Stomach (tissue), 19 donors: ENCODE data around the gene GPT2. TPM values are rescaled to one million over a fixed set of nuclear protein-coding genes. Genes with fewer than 3 reads are reported as not detected.
A peak's percentile ranks its signal among the peaks of the same experiment; 100 is the strongest.

Source experiments
- DNase-seq, 2 donors: peaks; one replicate each; pipeline versions ENCODE4 v3.0.0 to v3.0.0-alpha.2; 2013 to 2019
- H3K27ac ChIP-seq, 5 donors: fragments of 200-600 bp in 4 of 5; sonication (generic) in 4 of 5; one replicate each; pipeline ENCODE4 v1.5.1; 2013 to 2019; ENCODE audit warnings: mild to moderate bottlenecking in 1 of 5, moderate library complexity in 1 of 5
- H3K27me3 ChIP-seq, 3 donors: fragments of 200-600 bp; sonication (generic); one replicate each; pipeline ENCODE4 v1.5.1; 2017 to 2019; ENCODE audit warnings: mixed run types in 1 of 3
- H3K36me3 ChIP-seq, 4 donors: fragments of 200-600 bp; sonication (generic); 1 replicate in 3 of 4; 2 replicates in 1 of 4; pipeline ENCODE4 v1.5.1; 2016 to 2019
- H3K4me1 ChIP-seq, 4 donors: fragments of 200-600 bp; sonication (generic); one replicate each; pipeline ENCODE4 v1.5.1; 2016 to 2019
- H3K4me3 ChIP-seq, 4 donors: fragments of 200-600 bp; sonication (generic) in 3 of 4; one replicate each; pipeline ENCODE4 v1.5.1; 2016 to 2019; ENCODE audit warnings: mild to moderate bottlenecking in 1 of 4
- H3K9me3 ChIP-seq, 4 donors: fragments of 200-600 bp; sonication (generic); one replicate each; pipeline ENCODE4 v1.5.1; 2016 to 2019
- CTCF ChIP-seq, 7 experiments: fragments of 450-650 bp in 4 of 7; fragments of 200-600 bp in 3 of 7; sonication (generic) in 3 of 7; IDR thresholded peaks; one replicate each; pipeline ENCODE4 v1.5.1; 2016 to 2019; ENCODE audit warnings: antibody characterized with exemption in 7 of 7, control low read depth in 2 of 7, mild to moderate bottlenecking in 1 of 7
- EP300 ChIP-seq: sonication (generic); formaldehyde crosslinking; IDR thresholded peaks from one replicate; pipeline ENCODE4 v1.6.1; 2017; ENCODE audit warnings: antibody characterized with exemption
- POLR2A ChIP-seq, 4 donors: fragments of 450-650 bp; IDR thresholded peaks; one replicate each; pipeline ENCODE4 v1.6.1; 2016; ENCODE audit warnings: antibody characterized with exemption in 4 of 4, control low read depth in 2 of 4, mild to moderate bottlenecking in 1 of 4, moderate library complexity in 1 of 4
- POLR2AphosphoS5 ChIP-seq, 3 donors: sonication (generic); formaldehyde crosslinking; IDR thresholded peaks; one replicate each; pipeline ENCODE4 v1.6.1; 2016; ENCODE audit warnings: antibody characterized with exemption in 3 of 3
- WGBS, 5 donors: extraction: QIAGEN DNeasy Blood & Tissue Kit in 3 of 5; methylation state at CpG; one replicate each; pipeline versions ENCODE4 v1.1.5 to v1.1.7; 2013 to 2018; 5-methylcytosine and 5-hydroxymethylcytosine counted together
- intact Hi-C: fragments of 100-400 bp; cut with DNase I; formaldehyde crosslinking; loops from one replicate; pipeline ENCODE4 v1.15.1; 2023; ENCODE audit warnings: low total_unique reads
- long read RNA-seq, 10 donors: transcript quantifications; one replicate each; lab custom pipeline, GENCODE V29; 2026
- polyA plus RNA-seq, 3 donors: library from polyadenylated mRNA; stranded (reverse); fragments of 200-250 nt; gene quantifications; one replicate each; pipeline ENCODE4 v1.2.3, GENCODE V29; 2013
- total RNA-seq, 5 donors: library from RNA; depleted of rRNA; stranded (reverse); fragments of >200 nt; gene quantifications; one replicate each; pipeline versions ENCODE4 v1.1.0 to v1.2.3, GENCODE V29; 2014 to 2016
- donor health status: healthy with polysubstance abuse.
- donor health status: Bipolar disorder and iron deficiency.
- donor health status: healthy.

The GPT2 gene
- 100 to 1,000 TPM in 1 of 5 donors, 10 to 100 TPM in 4; 29.2 to 167 (median 50.2) TPM for total RNA-seq
- polyA plus RNA-seq = 10 to 100 TPM; 63.3 to 75.3 (median 69.7) TPM
- long read RNA-seq, donor 1, partial matches to known transcripts = 0 of 1 reads
- long read RNA-seq, donor 1, other reads (novel, unspliced or antisense) = 0 of 1 reads
- long read RNA-seq, donor 2 = 0 reads
- long read RNA-seq, donor 3, transcript GPT2-201 (12 exons, 3,984 nt) = major isoform, 7 of 13 reads
- long read RNA-seq, donor 3, partial matches to known transcripts = 0 of 13 reads
- long read RNA-seq, donor 3, other reads (novel, unspliced or antisense) = 0 of 13 reads
- long read RNA-seq, donor 4 = 0 reads
- long read RNA-seq, donor 5, transcript GPT2-201 (12 exons, 3,984 nt) = major isoform, 5 of 6 reads
- long read RNA-seq, donor 5, partial matches to known transcripts = 0 of 6 reads
- long read RNA-seq, donor 5, other reads (novel, unspliced or antisense) = 0 of 6 reads
- long read RNA-seq, donor 6, transcript GPT2-201 (12 exons, 3,984 nt) = major isoform, 21 of 26 reads
- long read RNA-seq, donor 6, partial matches to known transcripts = 0 of 26 reads
- long read RNA-seq, donor 6, other reads (novel, unspliced or antisense) = 0 of 26 reads
- long read RNA-seq, donor 7 = 0 reads
- long read RNA-seq, donor 8, transcript GPT2-201 (12 exons, 3,984 nt) = major isoform, 5 of 15 reads
- long read RNA-seq, donor 8, partial matches to known transcripts = 7 of 15 reads
- long read RNA-seq, donor 8, other reads (novel, unspliced or antisense) = 0 of 15 reads
- long read RNA-seq, donor 9, partial matches to known transcripts = 0 of 3 reads
- long read RNA-seq, donor 9, other reads (novel, unspliced or antisense) = 0 of 3 reads
- long read RNA-seq, donor 10, partial matches to known transcripts = 0 of 4 reads
- long read RNA-seq, donor 10, other reads (novel, unspliced or antisense) = 0 of 4 reads

GRCh38 chr16:46883690-46884512 lies at the start of gene GPT2:
Gene GPT2, plus strand, starts transcription at chr16:46884362. Its CDS starts 354 bp downstream, at chr16:46884716.
- DNase-seq = peak; percentile 98 to 100
- H3K4me1 ChIP-seq = peaks cover 35 to 58% (median 49%) of the 10 kb centered on the region in 4 donors
- no peaks in the 10 kb centered on the region for H3K27me3 ChIP-seq
- peak within 1 kb of the TSS; percentile 74 to 98 (median 87) for H3K4me3 ChIP-seq
- intact Hi-C loops = no loop called here
- TF ChIP-seq POLR2AphosphoS5 (IDR thresholded peaks at IDR 0.05) (peak; percentile 3 to 93 (median 83)), POLR2A (IDR thresholded peaks at IDR 0.05) (peak in 1 of 4 donors; percentile 58), CTCF (IDR thresholded peaks at IDR 0.05) (peak in 2 of 7 experiments; percentile 10 to 36), EP300 (no peak)
- H3K27ac ChIP-seq = peak within 1 kb of the TSS; percentile 82 to 96 (median 87)
- 0 to 1% (median 1%) methylated on average over 14 to 75 of the region's 75 CpGs for WGBS, 5 donors
- H3K9me3 ChIP-seq = no peaks in the 10 kb centered on the region
- H3K36me3 ChIP-seq = no peaks in the 10 kb centered on the region

- no peak overlapping the region for H3K4me3 ChIP-seq
- H3K4me1 ChIP-seq = peaks cover 0 to 4% (median under 1%) of the 10 kb centered on the region in 4 donors
- no peaks in the 10 kb centered on the region for H3K27me3 ChIP-seq
- no peaks in the 10 kb centered on the region for H3K9me3 ChIP-seq
- WGBS, 5 donors = 85 to 89% (median 88%) methylated on average over 6 of the region's 6 CpGs
- no peak overlapping the region for H3K27ac ChIP-seq
- DNase-seq = no peak
- TF ChIP-seq EP300 (no peak), POLR2A (IDR thresholded peaks at IDR 0.05) (no peak), POLR2AphosphoS5 (IDR thresholded peaks at IDR 0.05) (no peak), CTCF (IDR thresholded peaks at IDR 0.05) (no peak)
- no peaks in the 10 kb centered on the region for H3K36me3 ChIP-seq
- intact Hi-C loops = no loop called here
Observed at GRCh38 chr16:46836534-46837530, 47.3 kb upstream of the GPT2 start.

DNA sequence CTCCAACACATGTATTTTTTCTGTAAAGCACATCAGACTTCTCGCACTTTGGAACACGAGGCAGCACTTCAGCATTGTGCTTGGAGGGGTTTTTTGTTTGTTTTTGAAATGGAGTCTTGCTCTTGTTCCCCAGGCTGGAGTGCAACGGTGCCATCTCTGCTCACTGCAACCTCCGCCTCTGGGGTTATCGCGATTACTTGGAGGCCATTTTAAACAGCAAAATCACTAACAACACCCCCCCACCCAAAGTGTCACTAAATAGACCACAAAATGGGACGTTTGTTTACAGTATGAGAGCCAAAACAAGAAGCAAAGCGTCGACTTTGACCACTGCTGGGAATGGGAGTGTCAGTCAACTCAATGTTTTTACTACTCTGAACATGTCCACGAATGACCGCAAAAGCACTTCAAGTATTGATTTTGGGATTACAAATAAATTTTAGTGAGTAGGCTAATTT lies 44.1 kb upstream of the GPT2 start:
- H3K4me1 ChIP-seq = peaks cover 0 to 11% (median 5%) of the 10 kb centered on the region in 4 donors
- H3K9me3 ChIP-seq = no peaks in the 10 kb centered on the region
- no peak for TF ChIP-seq EP300
- no peak for TF ChIP-seq POLR2A (IDR thresholded peaks at IDR 0.05)
- no peak for TF ChIP-seq POLR2AphosphoS5 (IDR thresholded peaks at IDR 0.05)
- no peak for TF ChIP-seq CTCF (IDR thresholded peaks at IDR 0.05)
- DNase-seq = no peak
- H3K27me3 ChIP-seq = peaks cover 0 to 12% (median 4%) of the 10 kb centered on the region in 3 donors
- no peak overlapping the region for H3K4me3 ChIP-seq
- no peaks in the 10 kb centered on the region for H3K36me3 ChIP-seq
- intact Hi-C loops = no loop called here
- no peak overlapping the region for H3K27ac ChIP-seq
- WGBS, 5 donors = 57 to 71% (median 64%) methylated on average over 11 of the region's 11 CpGs
